WI38 (cell line): ENCODE data around the gene SCTR.

Experiments
- H3K4me3 ChIP-seq: 2 replicates; pipeline ENCODE4 v1.5.1; 2011; ENCODE audit warnings: low read depth, mild to moderate bottlenecking, control low read depth, low read length
- CTCF ChIP-seq: IDR thresholded peaks from 2 replicates; pipeline ENCODE4 v1.5.1; 2012; ENCODE audit warnings: low read depth, mild to moderate bottlenecking, control low read depth, low read length

The SCTR gene

GRCh38 chr2:119453972-119454593 is 70.2 kb downstream of the SCTR start:
- TF ChIP-seq CTCF, result no peak
- no peak overlapping the region for H3K4me3 ChIP-seq

- no peak for TF ChIP-seq CTCF
- no peak overlapping the region for H3K4me3 ChIP-seq
These were observed 72.8 kb downstream of the SCTR start for GRCh38 chr2:119451336-119452050.

GRCh38 chr2:119449521-119449920 is 74.8 kb downstream of the SCTR start:
- TF ChIP-seq CTCF, result no peak
- no peak overlapping the region for H3K4me3 ChIP-seq

- H3K4me3 ChIP-seq, result no peak overlapping the region
- no peak for TF ChIP-seq CTCF
These were observed 75.7 kb downstream of the SCTR start for GRCh38 chr2:119448427-119449141.

GRCh38 chr2:119446037-119446436 is 78.2 kb downstream of the SCTR start:
- TF ChIP-seq CTCF, result no peak
- no peak overlapping the region for H3K4me3 ChIP-seq

- TF ChIP-seq CTCF, result no peak
- H3K4me3 ChIP-seq, result no peak overlapping the region
These were observed 81.4 kb downstream of the SCTR start for GRCh38 chr2:119442850-119443249.

GRCh38 chr2:119442226-119442619 is 82.1 kb downstream of the SCTR start:
- TF ChIP-seq CTCF, result no peak
- H3K4me3 ChIP-seq, result no peak overlapping the region
